ENCODE data around the gene KIF6.

GRCh38 chr6:39576556-39577303 is 148.5 kb downstream of the KIF6 start:
- TF ChIP-seq CTCF (IDR thresholded peaks at IDR 0.05): no peak
- no peak for TF ChIP-seq EZH2 (IDR thresholded peaks at IDR 0.05)

All from neural progenitor cell (in vitro differentiated cells).